OCI-M2 (cell line): Measurements from ENCODE around the gene CYYR1.

Experiments used
- DNase-seq: peaks from one replicate; lab custom pipeline; 2025; ENCODE audit not compliant: unreplicated experiment; lab: John Stamatoyannopoulos, UW

The CYYR1 gene

DNA sequence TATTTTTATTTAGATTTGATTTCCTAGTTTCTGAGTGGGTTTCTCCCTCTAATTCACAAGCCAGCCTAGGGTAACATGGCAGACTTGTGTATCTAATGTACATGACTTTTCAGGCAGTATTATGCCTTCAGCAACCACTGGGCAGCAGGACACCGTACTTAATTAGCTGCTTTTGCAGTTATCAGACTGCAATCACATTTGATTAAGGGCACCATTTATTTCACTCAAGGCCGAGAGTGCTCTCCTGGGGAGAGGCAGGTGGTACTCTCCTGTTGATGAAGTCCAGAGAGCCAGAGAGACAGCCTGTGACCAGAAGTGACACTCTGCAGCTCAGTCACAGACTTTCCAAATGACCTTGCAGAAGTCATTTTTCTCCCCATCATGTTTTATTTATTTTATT lies 18.7 kb downstream of the CYYR1 start:
- no peak for DNase-seq

DNA sequence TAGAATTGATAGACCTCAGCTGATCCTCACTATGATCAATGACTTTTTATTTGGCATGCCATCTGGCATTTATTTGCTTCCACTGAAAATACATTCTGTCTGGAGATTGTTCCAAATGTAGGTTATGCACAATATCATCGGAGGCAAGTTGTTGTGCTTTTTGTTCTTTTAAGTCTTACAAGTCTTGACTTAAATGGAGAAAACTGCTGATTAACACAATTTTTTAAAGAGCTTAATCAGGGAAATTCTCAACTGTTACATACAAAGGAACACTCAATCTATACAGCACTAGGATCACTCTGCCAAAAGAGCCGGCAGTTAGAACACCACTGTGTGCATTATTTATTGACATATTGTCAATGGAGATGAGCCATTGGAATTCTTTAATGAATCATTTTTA lies 19.2 kb downstream of the CYYR1 start:
- no peak for DNase-seq

DNA sequence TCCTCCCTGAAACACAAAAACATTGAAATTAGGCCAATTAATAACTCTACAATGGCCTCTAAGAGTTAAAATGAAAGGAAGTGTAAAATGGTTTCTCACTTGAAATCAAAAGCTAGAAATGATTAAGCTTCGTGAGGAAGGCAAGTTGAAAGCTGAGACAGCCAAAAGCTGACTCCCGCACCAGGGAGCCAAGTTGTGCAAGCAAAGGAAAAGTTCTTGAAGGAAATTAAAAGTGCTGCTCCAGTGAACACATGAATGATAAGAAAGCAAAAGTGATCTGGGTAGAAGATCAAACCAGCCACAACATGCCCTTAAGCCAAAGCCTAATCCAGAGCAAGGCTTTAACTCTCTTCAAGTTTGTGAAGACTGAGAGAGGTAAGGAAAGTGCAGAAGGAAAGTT lies 22.8 kb downstream of the CYYR1 start:
- no peak for DNase-seq

DNA sequence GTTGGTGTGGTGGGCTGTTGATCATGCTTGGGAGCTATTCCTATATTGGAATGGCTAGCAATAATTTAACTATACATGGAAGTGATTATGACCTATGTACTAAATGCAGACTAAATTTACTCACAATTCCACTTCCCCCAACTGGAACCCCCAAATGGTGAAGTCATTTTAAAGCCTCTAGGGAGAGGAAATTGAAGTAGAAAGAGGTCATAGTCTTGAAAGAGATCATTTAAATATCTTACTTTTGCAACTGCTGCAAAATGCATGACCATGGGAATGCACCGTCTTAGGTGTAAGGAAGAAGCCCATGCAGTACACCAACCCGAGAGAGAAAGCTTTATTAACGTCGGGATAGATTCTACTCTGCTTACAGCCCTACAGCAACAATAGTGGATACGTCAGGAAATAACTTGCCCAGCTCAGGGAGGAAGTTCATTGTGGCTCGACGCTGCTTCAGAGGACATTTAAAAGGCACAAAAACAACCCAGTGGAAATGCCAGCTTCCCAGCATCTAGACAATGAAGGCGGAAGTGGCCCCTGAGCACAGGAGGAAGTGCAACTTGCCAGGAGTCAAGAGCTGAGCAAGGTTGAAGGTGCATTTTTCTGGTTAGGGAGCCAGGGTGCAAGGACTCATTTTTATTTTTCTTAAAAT lies 26.5 kb downstream of the CYYR1 start:
- DNase-seq: no peak

DNA sequence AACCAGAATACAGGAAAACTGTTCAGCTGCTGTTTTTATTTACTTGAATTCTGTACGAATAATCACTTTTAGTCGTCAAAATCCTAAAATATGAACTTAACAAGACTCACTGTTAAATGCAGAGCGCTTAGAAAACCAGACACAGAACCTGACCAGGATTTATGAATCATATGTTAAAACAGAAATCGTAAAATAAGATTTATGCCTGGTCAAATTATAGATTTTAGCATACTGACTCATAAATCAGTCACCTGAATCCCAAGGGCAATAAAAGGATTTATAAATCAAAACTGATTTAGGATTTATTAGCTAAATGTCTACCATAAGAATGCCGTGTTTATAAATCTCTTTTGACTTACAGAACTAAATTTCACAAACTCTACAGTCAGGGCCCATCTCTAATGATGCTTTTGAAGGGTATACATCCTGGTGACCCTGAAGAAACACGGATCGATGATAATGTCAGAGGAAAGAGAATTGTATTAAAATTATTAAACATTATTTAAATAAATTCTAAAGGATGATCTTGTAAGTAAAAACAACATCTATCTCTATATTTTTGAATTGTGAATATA lies 28.8 kb downstream of the CYYR1 start:
- DNase-seq: no peak

DNA sequence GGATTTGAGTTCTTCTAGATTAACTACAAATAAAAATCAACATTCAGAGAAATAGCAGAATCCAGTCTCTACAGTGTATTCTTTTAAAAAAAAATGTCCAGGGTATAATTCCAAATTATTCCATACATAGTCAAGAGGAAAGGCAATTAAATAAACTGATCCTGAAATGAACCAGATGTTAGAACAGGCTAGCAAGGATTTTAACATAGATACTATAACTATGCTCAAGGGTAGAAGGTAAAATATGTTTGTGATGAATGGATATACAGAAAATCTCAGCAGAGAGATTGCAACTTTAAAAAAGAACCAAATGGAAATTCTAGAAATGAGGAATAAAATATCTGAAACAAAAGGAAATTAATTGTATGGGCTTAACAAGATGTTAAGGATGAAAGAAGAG lies 32.4 kb downstream of the CYYR1 start:
- DNase-seq: no peak

DNA sequence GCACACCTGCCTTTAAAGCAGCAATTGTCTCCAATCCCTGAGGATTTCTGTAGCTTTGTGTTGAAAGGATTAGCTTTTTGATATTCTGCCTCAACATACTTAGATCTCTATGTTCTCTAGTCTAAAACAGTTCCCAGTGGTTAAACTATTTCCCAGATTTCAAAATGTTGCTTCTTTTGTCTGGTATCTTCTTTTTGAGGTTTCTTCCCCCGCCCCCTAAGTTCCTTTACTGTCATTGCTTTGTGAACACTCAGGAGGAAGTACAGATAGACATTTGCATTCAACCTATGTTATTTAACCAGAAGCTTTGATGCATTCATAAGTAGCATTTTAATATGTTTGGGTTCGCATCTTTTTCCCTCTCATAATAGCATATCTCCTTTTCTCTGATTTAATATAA lies 33.5 kb downstream of the CYYR1 start:
- no peak for DNase-seq

DNA sequence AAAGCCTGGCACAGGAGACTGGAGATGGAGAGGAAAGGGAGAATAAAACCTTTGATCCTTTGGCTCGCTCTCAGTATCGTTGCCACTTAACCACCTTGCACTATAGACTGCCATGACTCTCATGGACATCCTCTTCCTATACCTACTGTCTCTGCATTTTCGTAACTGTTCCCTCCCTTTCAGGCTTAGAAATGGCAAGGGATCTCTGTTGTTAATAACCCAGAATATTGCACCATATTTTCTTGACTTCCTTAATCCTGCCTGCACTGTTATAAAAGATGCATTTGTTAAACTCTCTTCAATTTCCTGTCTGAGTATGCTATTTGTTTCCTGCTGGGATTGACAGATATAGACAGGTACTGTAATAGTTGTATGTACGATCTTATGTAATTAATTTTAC lies 38.6 kb downstream of the CYYR1 start:
- no peak for DNase-seq

DNA sequence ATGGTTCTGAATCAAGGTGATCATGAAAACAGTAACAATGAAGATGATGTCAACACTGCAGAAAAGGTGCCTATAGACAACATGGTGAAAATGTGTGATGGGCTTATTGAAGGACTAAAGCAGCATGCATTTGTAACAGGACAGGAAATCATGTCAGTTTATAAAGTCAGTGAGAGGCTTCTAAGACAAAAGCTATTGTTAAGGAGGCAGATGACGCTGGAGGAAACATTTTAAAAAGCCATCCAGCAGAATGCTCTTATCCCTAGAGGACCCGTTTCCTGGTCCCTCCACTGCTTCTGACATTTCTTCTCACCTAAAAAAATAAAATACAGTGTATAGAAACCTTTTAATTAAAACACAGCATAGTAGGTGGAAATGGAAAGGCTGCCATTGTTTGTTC lies 40.9 kb downstream of the CYYR1 start:
- no peak for DNase-seq

DNA sequence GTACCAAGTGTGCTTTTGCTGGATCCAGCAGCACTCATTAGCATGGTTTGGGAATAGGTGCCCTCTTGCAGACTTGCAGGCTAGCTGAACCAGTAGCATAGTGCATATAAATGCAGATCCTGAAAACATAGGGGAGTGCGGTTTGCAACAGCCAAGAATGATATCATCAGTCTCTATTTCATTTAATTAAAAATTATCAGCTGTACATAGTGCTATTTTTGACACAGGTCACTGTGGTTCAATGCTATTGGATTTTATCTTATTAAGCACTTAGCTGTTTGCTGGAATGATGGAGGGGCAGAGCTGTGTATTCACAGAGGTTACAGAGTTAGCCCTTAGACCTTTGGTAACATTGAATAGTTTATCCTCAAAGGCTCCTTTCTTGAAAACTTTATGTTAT lies 43.6 kb downstream of the CYYR1 start:
- no peak for DNase-seq

DNA sequence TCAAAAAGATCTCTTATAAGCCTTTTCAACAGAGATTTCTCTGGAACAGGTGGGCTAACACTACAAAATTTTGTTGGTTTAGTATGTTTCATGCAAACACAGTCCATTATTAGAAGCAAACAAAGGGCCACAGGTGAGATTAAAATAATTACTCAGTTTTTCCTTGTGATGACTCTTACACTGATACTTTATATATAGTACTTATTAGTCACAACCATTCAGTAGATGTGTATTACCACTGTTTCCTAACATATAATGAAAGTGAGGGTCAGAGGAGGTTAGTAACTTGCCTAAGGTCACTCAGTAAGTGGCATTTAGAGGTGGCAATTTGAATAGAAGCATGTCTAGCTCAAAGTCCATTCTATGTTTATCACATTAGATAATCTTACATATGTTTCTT lies 44.2 kb downstream of the CYYR1 start:
- no peak for DNase-seq

DNA sequence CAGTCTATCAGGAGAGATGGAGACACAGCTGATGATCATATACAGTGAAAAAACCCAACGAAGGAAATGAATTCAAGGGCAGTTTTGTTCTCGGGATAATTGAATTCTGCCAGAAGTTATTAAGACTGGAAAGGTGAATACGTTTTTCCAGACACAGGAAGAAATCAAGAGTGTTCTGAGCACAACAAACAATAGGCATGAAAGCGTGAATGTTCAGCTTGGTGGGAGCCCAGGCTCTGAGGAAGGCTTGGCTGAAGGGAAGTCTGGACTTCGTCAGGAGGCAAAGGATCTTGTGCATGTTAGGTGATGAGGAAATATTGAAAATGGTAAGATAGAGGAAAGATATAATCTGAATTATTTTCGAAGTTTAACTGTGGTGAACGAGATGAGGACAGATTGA lies 50.4 kb downstream of the CYYR1 start:
- DNase-seq: no peak

DNA sequence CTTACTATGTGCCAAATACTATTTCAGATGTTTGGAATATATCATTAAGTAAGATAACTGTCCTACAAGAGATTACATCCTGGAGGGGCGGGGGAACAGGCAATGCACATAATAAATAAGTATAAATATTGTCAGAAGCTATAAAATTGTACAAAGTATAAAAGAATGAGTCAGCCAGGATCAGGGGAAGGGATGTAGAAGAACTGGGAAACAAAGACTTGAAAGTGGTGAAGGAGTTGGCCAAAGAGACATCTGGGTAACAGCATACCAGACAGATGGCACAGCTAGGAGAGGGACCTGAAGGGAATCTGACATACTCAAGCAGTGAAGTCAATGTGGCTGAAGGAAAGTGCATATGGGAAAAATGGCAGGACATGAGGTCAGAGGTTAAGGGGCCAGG lies 53.9 kb downstream of the CYYR1 start:
- DNase-seq: no peak

DNA sequence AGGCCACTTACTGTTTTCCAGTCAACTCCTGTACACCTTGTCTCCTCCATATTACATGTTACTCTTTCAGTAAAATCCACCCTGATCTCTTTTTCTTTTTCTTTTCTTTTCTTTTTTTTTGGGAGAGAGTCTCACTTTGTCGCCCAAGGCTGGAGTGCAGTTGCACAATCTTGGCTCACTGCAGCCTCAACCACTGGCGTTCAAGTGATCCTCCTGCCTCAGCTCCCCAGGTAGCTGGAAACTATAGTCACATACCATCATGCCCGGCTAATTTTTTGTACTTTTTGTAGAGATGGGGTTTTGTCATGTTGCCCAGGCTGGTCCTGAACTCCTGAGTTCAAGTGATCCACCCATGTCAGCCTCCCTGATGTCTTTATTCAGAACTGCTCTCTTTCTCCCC lies 57.8 kb downstream of the CYYR1 start:
- no peak for DNase-seq

DNA sequence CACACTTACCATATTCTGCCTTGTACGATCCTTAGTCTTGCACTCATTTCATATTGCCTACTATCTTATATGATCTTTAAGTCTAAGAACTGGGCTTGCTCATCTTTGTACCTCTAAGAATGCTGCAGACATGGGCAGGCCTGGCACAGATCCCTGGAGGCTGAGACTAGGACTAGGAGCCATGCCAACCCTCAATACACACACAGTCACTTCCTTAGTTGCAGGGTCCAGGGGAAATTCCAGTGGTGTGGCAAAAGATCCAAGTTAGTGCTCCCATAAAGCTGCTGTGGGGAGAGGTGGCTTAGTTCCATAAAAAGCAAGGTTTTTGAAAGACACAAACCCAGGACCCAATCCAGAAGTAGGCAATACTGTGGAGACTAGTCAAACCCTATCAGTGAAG lies 59.9 kb downstream of the CYYR1 start:
- no peak for DNase-seq

DNA sequence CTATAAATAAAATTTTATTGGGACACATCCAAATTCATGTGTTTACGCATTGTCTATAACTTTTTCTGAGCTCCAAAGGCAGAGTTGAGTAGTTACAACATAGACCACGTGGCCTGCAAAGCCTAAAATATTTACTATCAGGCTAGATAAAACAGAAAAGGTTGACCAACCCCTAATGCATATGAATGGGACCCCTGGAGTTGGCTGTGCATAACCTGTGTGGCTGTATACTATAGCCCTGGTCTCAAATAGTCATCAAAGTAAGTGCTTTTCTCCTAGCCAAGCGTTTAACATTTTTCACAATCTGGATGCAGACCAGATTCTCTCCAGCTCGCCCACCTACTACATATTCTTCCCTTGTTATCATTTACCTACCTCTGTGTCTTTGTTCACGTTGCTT lies 60.4 kb downstream of the CYYR1 start:
- DNase-seq: no peak

DNA sequence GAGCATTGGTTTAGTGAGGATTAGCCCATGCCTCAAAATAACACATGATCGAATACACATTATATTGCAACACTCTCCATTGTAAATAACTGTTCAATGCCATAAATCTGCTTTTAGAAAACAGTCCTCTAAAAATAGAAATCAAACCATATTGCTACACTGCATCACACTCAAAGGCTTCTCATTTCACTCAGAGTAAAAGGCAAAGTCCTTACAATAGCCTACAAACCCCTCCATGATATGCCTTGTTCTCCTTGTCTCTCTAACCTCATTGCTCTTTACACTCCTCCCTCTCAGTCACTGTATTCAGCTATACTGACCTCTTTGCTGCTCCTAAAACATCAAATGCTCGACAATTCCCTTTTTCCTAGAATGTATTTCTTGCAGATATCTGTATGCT lies 64.2 kb downstream of the CYYR1 start:
- DNase-seq: no peak

DNA sequence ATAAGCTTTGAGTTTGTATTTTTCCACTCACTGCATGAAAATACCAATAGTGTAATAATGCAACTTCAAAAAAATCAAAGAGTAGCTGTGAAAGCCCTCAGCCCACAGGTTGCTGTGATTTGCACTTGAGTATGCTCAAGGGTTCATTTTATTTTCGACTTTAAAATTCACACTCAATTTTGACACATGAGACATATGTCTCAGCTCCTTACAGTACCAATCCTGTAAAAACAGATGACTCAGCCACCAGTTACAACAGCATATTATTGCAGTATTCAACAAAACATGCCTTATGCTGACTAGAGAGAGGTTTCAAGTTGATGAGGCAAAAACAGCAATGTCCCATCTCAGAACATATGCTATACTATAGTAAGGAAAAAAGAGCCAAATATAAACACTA lies 66.1 kb downstream of the CYYR1 start:
- no peak for DNase-seq

DNA sequence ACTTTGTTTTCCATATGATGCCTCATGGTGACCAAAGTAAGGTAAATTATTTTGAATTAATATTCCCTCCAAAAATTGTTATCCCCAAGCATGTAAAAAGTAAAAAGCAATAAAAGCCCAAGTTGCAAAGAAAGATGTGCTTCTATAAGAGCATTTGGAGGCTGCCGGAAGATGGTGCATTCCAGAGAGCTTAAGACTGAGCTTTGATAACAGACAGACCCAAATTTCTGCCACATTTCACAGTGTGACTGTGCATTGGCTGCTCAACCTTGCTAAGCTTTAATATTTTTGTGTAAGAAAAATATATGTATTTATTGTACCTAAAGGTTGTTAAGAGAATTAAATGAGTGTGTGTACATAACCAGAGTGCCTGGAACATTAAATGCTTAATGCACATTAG lies 67.9 kb downstream of the CYYR1 start:
- no peak for DNase-seq

DNA sequence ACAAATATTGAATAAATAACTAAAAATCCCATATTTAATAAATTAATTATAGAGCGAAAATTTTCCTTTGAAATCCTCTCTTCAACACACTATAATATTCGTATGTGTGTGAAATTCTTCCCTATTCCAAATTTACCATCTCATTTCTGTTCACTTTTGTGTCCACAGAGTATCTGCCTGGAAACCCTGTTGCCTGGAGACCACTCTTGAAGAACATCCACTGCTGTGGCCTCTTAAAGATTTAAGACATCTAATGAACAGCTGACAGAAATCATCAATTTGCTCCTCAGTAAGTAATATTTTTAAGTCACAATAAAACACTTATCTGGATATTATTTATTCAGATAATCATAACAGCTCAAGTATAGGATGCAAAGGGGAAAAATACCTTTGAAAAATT lies 69.7 kb downstream of the CYYR1 start:
- no peak for DNase-seq

DNA sequence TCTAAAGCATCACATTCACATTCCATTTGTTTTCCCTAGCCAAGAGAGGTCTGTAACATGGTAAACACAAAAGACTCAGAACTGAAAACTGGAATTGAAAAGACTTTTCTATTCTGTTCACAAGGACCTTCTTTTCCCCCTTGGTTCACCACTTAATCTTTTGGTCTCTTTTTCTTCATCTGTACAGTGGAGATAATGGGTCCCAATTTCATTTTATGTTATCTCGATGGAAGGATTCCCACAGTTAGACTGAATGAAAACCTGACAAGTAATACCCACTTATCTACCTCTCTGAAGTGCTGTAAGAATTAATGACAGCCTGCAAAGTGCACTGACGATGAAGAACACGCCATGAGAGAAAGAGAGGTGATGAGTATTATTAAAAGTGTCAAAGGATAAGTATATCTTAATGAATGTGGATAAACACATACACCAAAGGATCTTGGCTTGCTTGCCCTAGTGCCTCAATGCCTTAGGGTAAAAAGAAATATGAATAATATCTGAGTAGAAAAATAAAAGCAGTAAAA lies 71.5 kb downstream of the CYYR1 start:
- DNase-seq: no peak

DNA sequence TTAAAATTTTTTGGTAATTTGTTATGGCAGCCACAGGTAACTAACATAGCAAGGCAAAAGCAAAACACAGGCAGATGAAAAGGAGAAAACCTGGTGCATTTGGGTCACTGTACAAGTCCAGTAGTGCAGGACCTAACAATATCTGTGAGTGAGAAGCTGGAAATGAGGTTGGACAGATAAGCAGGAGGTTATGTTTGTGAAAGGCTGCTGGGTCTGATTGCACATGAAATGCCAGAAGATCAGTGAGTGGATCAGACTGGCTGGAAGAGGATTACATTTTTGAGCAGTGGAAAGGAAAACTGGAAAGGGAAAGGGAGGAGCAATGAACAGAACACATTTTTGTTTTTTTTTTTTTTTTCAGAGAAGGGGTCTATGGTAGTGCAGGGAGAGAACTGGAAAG lies 73.6 kb downstream of the CYYR1 start:
- DNase-seq: no peak

DNA sequence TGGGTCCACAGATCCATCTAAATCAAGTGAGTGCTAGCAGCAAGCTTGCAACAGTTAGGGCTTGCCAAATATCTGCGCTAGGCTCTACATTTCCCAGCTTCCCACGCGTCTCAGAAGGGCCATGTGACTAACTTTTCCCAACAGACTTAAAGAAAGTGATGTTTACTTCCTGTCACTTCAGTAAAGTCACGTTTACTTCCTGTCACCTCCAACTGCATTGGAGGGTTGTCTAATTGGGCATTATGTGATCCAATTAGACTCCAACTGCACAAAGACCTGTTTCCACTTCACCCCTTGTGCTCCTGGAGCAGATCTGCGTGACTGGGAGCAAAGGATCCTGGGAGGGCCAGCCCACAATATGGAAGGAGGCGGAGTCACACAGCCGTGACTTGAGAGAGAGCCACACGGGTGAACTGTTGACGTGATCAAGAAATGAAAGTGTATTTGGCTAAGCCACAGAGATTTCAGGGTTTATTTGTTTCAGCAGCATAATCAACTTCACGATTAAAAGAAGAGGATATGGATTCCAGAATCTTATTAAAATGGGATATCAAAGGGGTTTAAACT lies 77.7 kb downstream of the CYYR1 start:
- no peak for DNase-seq
